ENCODE data around the gene MYO5B.

The MYO5B gene

GRCh38 chr18:50105027-50105426 lies 89.9 kb downstream of the MYO5B start:
- TF ChIP-seq, protein P1, sequence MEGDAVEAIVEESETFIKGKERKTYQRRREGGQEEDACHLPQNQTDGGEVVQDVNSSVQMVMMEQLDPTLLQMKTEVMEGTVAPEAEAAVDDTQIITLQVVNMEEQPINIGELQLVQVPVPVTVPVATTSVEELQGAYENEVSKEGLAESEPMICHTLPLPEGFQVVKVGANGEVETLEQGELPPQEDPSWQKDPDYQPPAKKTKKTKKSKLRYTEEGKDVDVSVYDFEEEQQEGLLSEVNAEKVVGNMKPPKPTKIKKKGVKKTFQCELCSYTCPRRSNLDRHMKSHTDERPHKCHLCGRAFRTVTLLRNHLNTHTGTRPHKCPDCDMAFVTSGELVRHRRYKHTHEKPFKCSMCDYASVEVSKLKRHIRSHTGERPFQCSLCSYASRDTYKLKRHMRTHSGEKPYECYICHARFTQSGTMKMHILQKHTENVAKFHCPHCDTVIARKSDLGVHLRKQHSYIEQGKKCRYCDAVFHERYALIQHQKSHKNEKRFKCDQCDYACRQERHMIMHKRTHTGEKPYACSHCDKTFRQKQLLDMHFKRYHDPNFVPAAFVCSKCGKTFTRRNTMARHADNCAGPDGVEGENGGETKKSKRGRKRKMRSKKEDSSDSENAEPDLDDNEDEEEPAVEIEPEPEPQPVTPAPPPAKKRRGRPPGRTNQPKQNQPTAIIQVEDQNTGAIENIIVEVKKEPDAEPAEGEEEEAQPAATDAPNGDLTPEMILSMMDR (IDR thresholded peaks at IDR 0.05) = no peak

- TF ChIP-seq, protein P1 (IDR thresholded peaks at IDR 0.05) = no peak
These were observed 90.5 kb downstream of the MYO5B start for GRCh38 chr18:50104421-50104820.

GRCh38 chr18:50099725-50100407 lies 95.1 kb downstream of the MYO5B start:
- TF ChIP-seq, protein P1 (IDR thresholded peaks at IDR 0.05) = no peak

- TF ChIP-seq, protein P1 (IDR thresholded peaks at IDR 0.05) = no peak
These were observed 97.2 kb downstream of the MYO5B start for GRCh38 chr18:50097702-50098101.

DNA sequence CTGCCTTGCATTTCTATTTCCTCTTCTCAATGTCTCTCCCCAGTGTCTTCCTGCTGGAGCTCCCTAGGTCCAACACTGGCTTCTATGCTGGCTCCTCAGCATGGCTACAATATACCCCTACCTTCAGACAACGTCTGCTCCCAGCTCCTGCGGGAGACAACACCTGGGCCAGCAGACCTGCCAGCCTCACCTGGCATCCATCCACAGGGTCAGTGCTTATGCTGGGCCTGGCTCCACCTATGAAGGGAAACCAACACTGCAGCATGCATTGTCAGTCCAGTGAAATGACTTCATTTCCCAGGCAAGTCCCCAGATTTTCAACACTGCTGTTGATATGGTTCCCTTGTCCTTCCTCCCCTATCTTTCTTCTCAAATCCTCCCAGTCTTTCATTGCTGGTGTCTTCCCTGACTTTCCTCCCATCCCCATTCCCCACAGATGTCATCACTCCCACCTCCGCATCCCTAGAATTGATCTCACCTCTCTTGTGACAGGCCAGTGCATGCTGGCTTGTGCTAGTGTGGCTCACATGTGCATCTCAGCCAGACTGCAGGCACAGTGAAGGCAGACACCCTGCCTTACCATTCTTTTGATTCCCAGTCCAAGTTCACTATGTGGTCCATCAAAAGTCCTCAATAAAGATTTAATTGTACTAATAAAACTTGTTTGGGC lies 98.0 kb downstream of the MYO5B start:
- TF ChIP-seq, protein P1 (IDR thresholded peaks at IDR 0.05) = no peak

GRCh38 chr18:50094221-50094773 lies 100.7 kb downstream of the MYO5B start:
- TF ChIP-seq, protein P1 (IDR thresholded peaks at IDR 0.05) = no peak

- TF ChIP-seq, protein P1 (IDR thresholded peaks at IDR 0.05) = no peak
These were observed 101.4 kb downstream of the MYO5B start for GRCh38 chr18:50093366-50094064.

All from LNCAP (cell line).